ENCODE measurements around the gene TTC27. TPM values are rescaled to one million over a fixed set of nuclear protein-coding genes. Genes with fewer than 3 reads are reported as not detected.

TTC27 gene
- total and polyA plus RNA-seq, 10 of the 15 experiments (the other 5 are each of a cell fraction or from before 2014, with no cell fraction given), result 20.4 to 34.9 (median 26.0) TPM

GRCh38 chr2:32668254-32668653, 40.4 kb downstream of the TTC27 start:
- RAD21 ChIA-PET (ENCODE audit: unreplicated experiment), result no interaction called here
- WGBS (ENCODE audit: insufficient coverage, insufficient replicate concordance, low lambda C conversion rate, missing lambda C conversion rate), result 100% methylated on average over 1 of the region's 1 CpG

GRCh38 chr2:32671885-32672533, 44.2 kb downstream of the TTC27 start:
- ATAC-seq, result no peak
- no peak overlapping the region for H3K4me2 ChIP-seq (ENCODE audit: control insufficient read depth, insufficient read depth)
- no peaks in the 10 kb centered on the region for H4K20me1 ChIP-seq (ENCODE audit: control insufficient read depth, insufficient read depth)
- H3K4me1 ChIP-seq (ENCODE audit: control insufficient read depth, insufficient read depth, low read length), result no peaks in the 10 kb centered on the region
- peaks cover 0 to 3% of the 10 kb centered on the region in 2 experiments; a peak in 1 of 4 replicates for H3K36me3 ChIP-seq (ENCODE audit: control insufficient read depth in 2 of 2, insufficient read depth in 2 of 2, low read length in 1 of 2)
- 100% methylated on average over 2 of the region's 2 CpGs for WGBS (ENCODE audit: insufficient coverage, insufficient replicate concordance, low lambda C conversion rate, missing lambda C conversion rate)
- no peaks in the 10 kb centered on the region for H3K9me3 ChIP-seq (replicated peaks; ENCODE audit: control insufficient read depth, insufficient read depth, low read length)
- H3K79me2 ChIP-seq (ENCODE audit: control insufficient read depth, insufficient read depth, low read length), result no peaks in the 10 kb centered on the region
- H3K27me3 ChIP-seq (replicated peaks in 1 of 2; ENCODE audit: control insufficient read depth in 2 of 2, insufficient read depth in 2 of 2, low read length in 1 of 2), result no peaks in the 10 kb centered on the region
- no peak overlapping the region for H3K9ac ChIP-seq (ENCODE audit: control insufficient read depth, insufficient read depth, low read length)
- ChIA-PET POLR2A (no interaction called here), CTCF (interaction anchor here (1.0 kb wide), 1 partner anchor 8 kb away, joined by 5 read pairs; no protein-coding TSS in a partner anchor), RAD21 (ENCODE audit: unreplicated experiment) (no interaction called here), SMC1A (ENCODE audit: uncharacterized antibody, unreplicated experiment) (interaction anchor here (0.8 to 1.1 kb wide), 3 partner anchors 14 to 1555 kb away, joined by 3 to 4 read pairs (median 3); no protein-coding TSS in a partner anchor)
- in situ Hi-C loops (cut with MboI), result no loop called here
- no peak overlapping the region for H3K27ac ChIP-seq (ENCODE audit: control insufficient read depth, insufficient read depth)
- no peak overlapping the region for H3K4me3 ChIP-seq
- FAIRE-seq, result no peak
- no peak for DNase-seq (ENCODE audit: low read depth, low spot score)
- BruUV-seq (replicated peaks), result no TSS peak
- intact Hi-C loops (cut with micrococcal nuclease; ENCODE audit: unreplicated experiment), result no loop called here
- no peak overlapping the region for H2AFZ ChIP-seq (ENCODE audit: control insufficient read depth, low read depth, low read length)
- no peak for TF ChIP-seq CEBPB (IDR thresholded peaks at IDR 0.05; ENCODE audit: borderline replicate concordance in 1 of 2, low read depth in 2 of 2, low read length in 2 of 2)
- TF ChIP-seq NFYA (IDR thresholded peaks at IDR 0.05; ENCODE audit: borderline replicate concordance, low read depth, low read length), result no peak
- no peak for TF ChIP-seq RELB (IDR thresholded peaks at IDR 0.05; ENCODE audit: low read depth)
- TF ChIP-seq TAF1 (IDR thresholded peaks at IDR 0.05; ENCODE audit: borderline replicate concordance, low read depth, low read length), result no peak
- no peak for TF ChIP-seq ZNF217 (IDR thresholded peaks at IDR 0.05)
- TF ChIP-seq SMAD5 (IDR thresholded peaks at IDR 0.05; ENCODE audit: low read depth), result no peak
- no peak for TF ChIP-seq MTA3 (IDR thresholded peaks at IDR 0.05; ENCODE audit: borderline replicate concordance, low read length)
- no peak for TF ChIP-seq NFYB (IDR thresholded peaks at IDR 0.05; ENCODE audit: insufficient read depth, low read depth, low read length)
- no peak for TF ChIP-seq CHD4 (IDR thresholded peaks at IDR 0.05)

More at GRCh38 chr2:32668254-32668653, 40.4 kb downstream of the TTC27 start:
- Histone ChIP-seq H3K4me3 (no peak overlapping the region), H3K79me2 (ENCODE audit: control insufficient read depth, insufficient read depth, low read length) (no peaks in the 10 kb centered on the region), H3K4me2 (ENCODE audit: control insufficient read depth, insufficient read depth) (no peak overlapping the region), H3K4me1 (ENCODE audit: control insufficient read depth, insufficient read depth, low read length) (no peaks in the 10 kb centered on the region), H3K27me3 (replicated peaks in 1 of 2; ENCODE audit: control insufficient read depth in 2 of 2, insufficient read depth in 2 of 2, low read length in 1 of 2) (no peaks in the 10 kb centered on the region), H2AFZ (ENCODE audit: control insufficient read depth, low read depth, low read length) (no peak overlapping the region), H4K20me1 (ENCODE audit: control insufficient read depth, insufficient read depth) (no peaks in the 10 kb centered on the region), H3K9ac (ENCODE audit: control insufficient read depth, insufficient read depth, low read length) (no peak overlapping the region), H3K9me3 (replicated peaks; ENCODE audit: control insufficient read depth, insufficient read depth, low read length) (no peaks in the 10 kb centered on the region), H3K36me3 (ENCODE audit: control insufficient read depth in 2 of 2, insufficient read depth in 2 of 2, low read length in 1 of 2) (peaks cover 0 to 3% of the 10 kb centered on the region in 2 experiments; a peak in 1 of 4 replicates), H3K27ac (ENCODE audit: control insufficient read depth, insufficient read depth) (no peak overlapping the region)
- ATAC-seq (no peak), FAIRE-seq (no peak), DNase-seq (ENCODE audit: low read depth, low spot score) (no peak)
- SMC1A ChIA-PET (ENCODE audit: uncharacterized antibody, unreplicated experiment), result no interaction called here
- POLR2A ChIA-PET, result no interaction called here
- no peak for TF ChIP-seq CREM (IDR thresholded peaks at IDR 0.05; ENCODE audit: low read depth)
- no peak for TF ChIP-seq CHD4 (IDR thresholded peaks at IDR 0.05)
- no peak for TF ChIP-seq CBFB (IDR thresholded peaks at IDR 0.05; ENCODE audit: low read depth)
- TF ChIP-seq ZNF207 (IDR thresholded peaks at IDR 0.05; ENCODE audit: borderline replicate concordance), result no peak
- no peak for TF ChIP-seq FOS (IDR thresholded peaks at IDR 0.05; ENCODE audit: borderline replicate concordance, extremely low read depth, insufficient read length)
- no peak for TF ChIP-seq EZH2 (IDR thresholded peaks at IDR 0.05; ENCODE audit: borderline replicate concordance, control insufficient read depth, low read depth, low read length)
- in situ Hi-C loops (cut with MboI) (no loop called here), intact Hi-C loops (cut with micrococcal nuclease; ENCODE audit: unreplicated experiment) (no loop called here)
- CTCF ChIA-PET, result no interaction called here
- BruUV-seq (replicated peaks), result no TSS peak
